HCT116 (cell line): ENCODE results near the gene NRXN2. TPM values are rescaled to one million over a fixed set of nuclear protein-coding genes. Genes with fewer than 3 reads are reported as not detected.

Experiments used
- ATAC-seq: fragments of 200-7000 bp; cut with Tn5 transposase; 2 replicates; pipeline ENCODE4 v1.9.1; 2020; ENCODE audit warnings: mild to moderate bottlenecking, moderate library complexity
- BruUV-seq: library from RNA; stranded (reverse); fragments of 400-500 nt; replicated peaks from 2 replicates; lab custom pipeline; 2021; lab: Mats Ljungman, UMichigan
- CTCF ChIA-PET: fragments of 300-600 bp; sonication (Branson Sonifier 250); formaldehyde crosslinking; loops from one replicate; lab custom pipeline; 2021; ENCODE audit warnings: antibody characterized with exemption; lab: Charles Lee
- POLR2A ChIA-PET: fragments of 300-600, 350-600 bp; sonication (Branson Sonifier 250); formaldehyde crosslinking; loops from one replicate; lab custom pipeline; 2021; ENCODE audit warnings: antibody characterized with exemption; lab: Charles Lee
- RAD21 ChIA-PET, 2 experiments: fragments of 300-600 bp; sonication (Branson Sonifier 250); formaldehyde crosslinking; loops; one replicate each; lab custom pipeline; 2023; ENCODE audit warnings: low total read pairs in 2 of 2; ENCODE audit not compliant: uncharacterized antibody in 2 of 2, unreplicated experiment in 2 of 2, low non-redundant PET in 1 of 2; lab: Charles Lee
- DNase-seq: peaks from one replicate; pipeline ENCODE4 v3.0.0-alpha.2; 2010; ENCODE audit warnings: low read depth, low spot score
- H2AFZ ChIP-seq: fragments of 200-600 bp; shearing (Covaris generic), sonication (generic); 2 replicates; pipeline ENCODE4 v1.6.1; 2017; ENCODE audit warnings: low read depth, mixed run types, mixed read lengths, antibody characterized with exemption, low read length; ENCODE audit not compliant: poor library complexity, severe bottlenecking
- H3K27ac ChIP-seq: 2 replicates; pipeline ENCODE4 v1.5.1; 2012; ENCODE audit warnings: low read depth, low read length
- H3K27me3 ChIP-seq: fragments of 200-600 bp; sonication (generic); 2 replicates; pipeline ENCODE4 v1.6.1; 2016; ENCODE audit warnings: mixed run types, low read length, mixed read lengths; ENCODE audit not compliant: insufficient read depth
- H3K36me3 ChIP-seq, 2 experiments: fragments of 200-500 bp in 1 of 2; fragments of 200-600 bp in 1 of 2; sonication (Bioruptor generic) in 1 of 2; sonication (generic) in 1 of 2; 2 replicates each; pipeline versions ENCODE4 v1.5.1 to v1.6.1; 2014 to 2016; ENCODE audit warnings: low read length in 2 of 2, inconsistent platforms in 1 of 2, mixed read lengths in 1 of 2, mixed run types in 1 of 2; ENCODE audit not compliant: insufficient read depth in 2 of 2, control insufficient read depth in 1 of 2
- H3K4me1 ChIP-seq, 2 experiments: fragments of 200-600 bp in 1 of 2; sonication (generic) in 1 of 2; 2 replicates each; pipeline versions ENCODE4 v1.5.1 to v1.6.1; 2012 to 2017; ENCODE audit warnings: low read length in 2 of 2, inconsistent platforms in 1 of 2, mild to moderate bottlenecking in 1 of 2, mixed read lengths in 1 of 2, mixed run types in 1 of 2, moderate library complexity in 1 of 2; ENCODE audit not compliant: insufficient read depth in 2 of 2, control insufficient read depth in 1 of 2
- H3K4me2 ChIP-seq: fragments of 200-600 bp; sonication (generic); 2 replicates; pipeline ENCODE4 v1.6.1; 2017; ENCODE audit warnings: mixed run types, low read length, mixed read lengths
- H3K4me3 ChIP-seq, 2 experiments: fragments of 200-600 bp in 1 of 2; sonication (generic) in 1 of 2; replicated peaks in 1 of 2; 2 replicates each; pipeline ENCODE4 v1.5.1; 2011 to 2016; ENCODE audit warnings: low read length in 2 of 2, control low read depth in 1 of 2, low read depth in 1 of 2, mild to moderate bottlenecking in 1 of 2, mixed read lengths in 1 of 2, mixed run types in 1 of 2
- H3K79me2 ChIP-seq: fragments of 200-600 bp; sonication (generic); 2 replicates; pipeline ENCODE4 v1.6.1; 2017; ENCODE audit warnings: mild to moderate bottlenecking, mixed run types, low read length, moderate library complexity, mixed read lengths; ENCODE audit not compliant: insufficient read depth
- H3K9ac ChIP-seq: fragments of 200-600 bp; sonication (generic); 2 replicates; pipeline ENCODE4 v1.6.1; 2016; ENCODE audit warnings: low read length, mixed read lengths
- H3K9me2 ChIP-seq: fragments of 200-600 bp; sonication (generic), shearing (Covaris generic); 2 replicates; pipeline ENCODE4 v1.6.1; 2017; ENCODE audit warnings: mixed run types, mild to moderate bottlenecking, moderate library complexity; ENCODE audit not compliant: insufficient read depth
- H3K9me3 ChIP-seq, 2 experiments: fragments of 200-500 bp in 1 of 2; fragments of 200-600 bp in 1 of 2; sonication (Bioruptor generic) in 1 of 2; sonication (generic) in 1 of 2; 2 replicates each; pipeline ENCODE4 v1.6.1; 2014 to 2017; ENCODE audit warnings: low read length in 2 of 2, mixed read lengths in 2 of 2, inconsistent platforms in 1 of 2, low read depth in 1 of 2, mild to moderate bottlenecking in 1 of 2, mixed run types in 1 of 2, moderate library complexity in 1 of 2; ENCODE audit not compliant: control insufficient read depth in 1 of 2, insufficient read depth in 1 of 2
- H4K20me1 ChIP-seq: fragments of 200-600 bp; sonication (generic), shearing (Covaris generic); 2 replicates; pipeline ENCODE4 v1.6.1; 2017; ENCODE audit warnings: mixed run types, mild to moderate bottlenecking, moderate library complexity; ENCODE audit not compliant: insufficient read depth
- CTCF ChIP-seq, 3 experiments: fragments of 200-600 bp in 1 of 3; sonication (generic) in 1 of 3; IDR thresholded peaks in 2 of 3; conservative IDR thresholded peaks in 1 of 3; 2 replicates each; pipeline ENCODE4 v1.5.1; 2012 to 2017; ENCODE audit warnings: low read depth in 2 of 3, low read length in 2 of 3, antibody characterized with exemption in 1 of 3, borderline replicate concordance in 1 of 3, control low read depth in 1 of 3, mild to moderate bottlenecking in 1 of 3, mixed read lengths in 1 of 3, mixed run types in 1 of 3, moderate library complexity in 1 of 3; ENCODE audit not compliant: insufficient read depth in 1 of 3
- MAX ChIP-seq: IDR thresholded peaks from 2 replicates; pipeline ENCODE4 v1.6.1; 2012
- YY1 ChIP-seq: IDR thresholded peaks from 2 replicates; pipeline ENCODE4 v1.6.1; 2011; ENCODE audit warnings: low read length, low read depth, moderate library complexity, mild to moderate bottlenecking; ENCODE audit not compliant: insufficient replicate concordance; ENCODE audit errors: extremely low read depth
- ZFX ChIP-seq: fragments of 450-650 bp; IDR thresholded peaks from 2 replicates; pipeline ENCODE4 v1.6.1; 2017
- intact Hi-C: fragments of 100-400 bp; cut with micrococcal nuclease; formaldehyde crosslinking; loops from 2 replicates; pipeline ENCODE4 v1.10.0; 2022
- total RNA-seq: library from RNA; stranded (reverse); gene quantifications from one replicate; pipeline ENCODE4 v1.2.1, GENCODE V29; 2021; ENCODE audit not compliant: unreplicated experiment

Gene NRXN2
- total RNA-seq, 1 experiment from 2014 or later, result 1.5 TPM

GRCh38 chr11:64750361-64751054 lies 27.5 kb upstream of the NRXN2 start:
- Histone ChIP-seq H3K9me3 (no peaks in the 10 kb centered on the region), H3K27me3 (no peaks in the 10 kb centered on the region), H3K4me3 (no peak overlapping the region), H2AFZ (no peak overlapping the region), H3K4me1 (no peaks in the 10 kb centered on the region), H3K27ac (no peak overlapping the region), H3K4me2 (no peak overlapping the region), H3K36me3 (no peaks in the 10 kb centered on the region), H4K20me1 (no peaks in the 10 kb centered on the region), H3K9ac (no peak overlapping the region), H3K9me2 (no peaks in the 10 kb centered on the region), H3K79me2 (no peaks in the 10 kb centered on the region)
- no TSS peak for BruUV-seq
- intact Hi-C loops, result no loop called here
- CTCF ChIA-PET, result no interaction called here
- DNase-seq (no peak), ATAC-seq (0 out of 2 replicates have a peak, but pooled peaks have one; percentile 18)
- POLR2A ChIA-PET, result no interaction called here
- RAD21 ChIA-PET, result no interaction called here
- TF ChIP-seq ZFX, result no peak
- 0 out of 6 replicates have a peak, but pooled peaks of 2 of the 3 experiments have one; percentile 5 to 10 for TF ChIP-seq CTCF (IDR thresholded peaks at IDR 0.05 in 2 of 3, conservative IDR thresholded peaks at IDR 0.05 in 1 of 3; ENCODE audit: borderline replicate concordance in 1 of 3, insufficient read depth in 1 of 3, low read depth in 2 of 3, low read length in 2 of 3)
- no peak for TF ChIP-seq YY1
- no peak for TF ChIP-seq MAX
